Stimulated activated CD8-positive, alpha-beta memory T cell treated with anti-CD3 and anti-CD28 coated beads, Interleukin-2, amount 100 ng/mL, for 1 hour (primary cell): ENCODE results near the gene SLC22A15.
"Not testable (repeated sequence)": the region's sequence is repeated elsewhere in the genome, so short reads cannot be mapped to it uniquely, and the experiment has no call there.

Experiments used
- DNase-seq, 2 donors: peaks; one replicate each; pipeline ENCODE4 v3.0.0-alpha.2; 2020; ENCODE audit warnings: low read depth in 2 of 2

The SLC22A15 gene

DNA sequence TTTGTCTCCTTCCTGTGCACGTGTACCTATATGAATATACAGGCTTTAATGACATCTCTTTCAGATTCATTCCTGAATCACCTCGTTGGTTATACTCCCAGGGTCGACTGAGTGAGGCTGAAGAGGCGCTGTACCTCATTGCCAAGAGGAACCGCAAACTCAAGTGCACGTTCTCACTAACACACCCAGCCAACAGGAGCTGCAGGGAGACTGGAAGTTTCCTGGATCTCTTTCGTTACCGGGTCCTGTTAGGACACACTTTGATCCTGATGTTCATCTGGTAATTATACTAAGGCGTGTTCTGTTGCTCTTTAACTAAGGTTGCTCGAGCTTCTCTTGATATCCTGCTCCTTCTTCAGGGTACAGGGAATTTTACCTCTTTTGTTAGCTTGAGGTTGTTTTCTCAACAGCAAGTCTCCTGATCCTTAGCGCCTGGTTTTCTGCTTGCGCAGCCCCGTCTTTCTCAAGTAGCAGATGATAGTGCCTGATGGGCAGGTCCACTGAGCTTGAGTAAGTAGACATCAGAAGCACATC lies 55.1 kb downstream of the SLC22A15 start:
- DNase-seq: no peak

DNA sequence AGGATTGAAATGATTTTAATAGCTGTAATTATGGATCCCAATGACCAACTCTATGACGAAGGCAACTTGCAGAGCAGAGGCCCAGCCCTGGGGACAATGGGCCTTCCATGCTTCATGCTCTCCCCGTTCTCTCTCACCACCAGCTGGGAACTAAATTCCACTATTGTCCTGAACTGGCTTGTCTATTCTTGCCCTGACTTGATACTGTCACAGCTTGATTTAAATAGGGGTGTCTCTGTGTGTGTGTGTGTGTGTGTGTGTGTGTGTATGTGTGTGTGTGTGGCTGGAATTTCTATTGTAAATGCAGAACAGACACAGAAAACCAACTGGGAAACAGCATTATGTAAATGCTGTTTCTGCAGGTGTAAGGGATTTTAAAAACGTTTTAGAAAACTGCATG lies 57.0 kb downstream of the SLC22A15 start:
- no peak for DNase-seq

DNA sequence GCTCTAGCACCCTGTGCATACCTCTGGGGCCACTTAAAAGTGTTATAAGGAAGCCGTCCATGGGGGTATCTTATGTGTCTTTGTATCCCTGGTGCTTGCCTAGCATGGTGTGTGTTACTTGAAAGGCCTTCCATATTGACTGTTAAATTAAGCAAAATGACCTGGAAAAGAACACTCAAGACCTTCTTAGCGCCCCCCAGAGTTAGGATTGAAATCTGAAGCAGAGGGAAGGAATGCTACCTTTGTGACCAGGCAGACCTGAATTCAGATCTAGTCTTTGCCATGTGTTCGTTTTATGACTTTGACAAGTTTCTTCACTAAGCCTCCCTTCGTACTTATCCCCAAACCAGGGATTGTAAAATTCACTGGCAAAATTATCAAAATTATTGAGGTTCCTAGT lies 59.9 kb downstream of the SLC22A15 start:
- DNase-seq: no peak

DNA sequence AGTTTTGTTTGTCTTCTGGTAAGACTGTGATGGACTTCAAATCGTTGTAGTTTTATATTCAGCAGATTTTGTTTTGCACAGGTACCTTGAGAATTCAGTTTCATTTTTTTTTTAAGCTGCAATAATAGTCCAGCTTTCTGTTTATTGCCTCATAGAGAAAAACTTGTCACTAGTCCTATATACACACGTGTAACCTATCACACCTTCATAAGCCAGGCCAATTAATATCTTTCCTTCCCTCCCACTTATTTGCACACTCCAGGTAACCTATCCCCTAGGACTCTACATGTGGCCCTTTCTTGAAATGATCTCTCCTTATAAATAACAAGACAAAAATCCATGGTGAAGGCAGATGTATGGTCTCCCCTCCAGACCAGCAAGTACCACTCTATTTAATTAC lies 62.4 kb downstream of the SLC22A15 start:
- no peak for DNase-seq

DNA sequence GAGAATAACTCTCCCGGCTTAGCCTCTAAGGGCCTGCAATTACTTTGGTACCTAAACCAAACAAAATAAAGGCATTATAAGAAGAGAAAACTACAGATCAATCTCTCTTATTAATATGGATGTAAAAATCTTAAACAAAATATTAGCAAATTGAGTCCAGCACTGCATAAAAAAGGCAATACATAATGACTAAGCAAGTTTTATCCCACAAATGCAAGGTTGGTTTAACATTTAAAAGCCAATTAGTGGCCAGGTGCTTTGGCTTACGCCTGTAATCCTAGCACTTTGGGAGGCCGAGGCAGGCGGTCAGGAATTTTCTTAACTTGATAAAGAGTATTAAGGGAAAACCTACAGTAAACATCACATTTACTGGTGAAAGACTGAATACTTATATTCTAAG lies 67.8 kb downstream of the SLC22A15 start:
- no peak for DNase-seq

DNA sequence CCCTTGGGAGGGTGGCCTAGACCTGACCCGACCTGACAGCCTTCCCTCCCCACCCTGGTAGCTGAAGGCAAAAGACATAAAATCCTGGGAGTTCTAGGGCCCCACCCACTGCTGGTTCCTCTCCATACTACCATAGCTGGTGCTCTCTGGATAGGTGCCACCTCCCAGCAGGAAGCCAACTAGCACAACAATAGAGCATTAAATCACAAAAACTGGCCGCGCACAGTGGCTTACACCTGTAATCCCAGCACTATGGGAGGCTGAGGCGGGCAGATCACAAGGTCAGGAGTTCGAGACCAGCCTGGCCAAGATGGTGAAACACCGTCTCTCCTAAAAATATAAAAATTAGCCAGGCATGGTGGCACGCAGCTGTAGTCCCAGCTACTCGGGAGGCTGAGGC lies 70.6 kb downstream of the SLC22A15 start:
- DNase-seq: not testable (repeated sequence)

DNA sequence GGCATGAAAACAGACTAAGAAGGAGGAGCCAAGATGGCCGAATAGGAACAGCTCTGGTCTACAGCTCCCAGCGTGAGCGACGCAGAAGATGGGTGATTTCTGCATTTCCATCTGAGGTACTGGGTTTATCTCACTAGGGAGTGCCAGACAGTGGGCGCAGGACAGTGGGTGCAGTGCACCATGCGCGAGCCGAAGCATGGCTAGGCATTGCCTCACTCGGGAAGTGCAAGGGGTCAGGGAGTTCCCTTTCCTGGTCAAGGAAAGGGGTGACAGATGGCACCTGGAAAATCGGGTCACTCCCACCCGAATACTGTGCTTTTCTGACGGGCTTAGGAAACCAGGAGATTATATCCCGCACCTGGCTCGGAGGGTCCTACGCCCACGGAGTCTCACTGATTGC lies 75.6 kb downstream of the SLC22A15 start:
- not testable (repeated sequence) for DNase-seq

DNA sequence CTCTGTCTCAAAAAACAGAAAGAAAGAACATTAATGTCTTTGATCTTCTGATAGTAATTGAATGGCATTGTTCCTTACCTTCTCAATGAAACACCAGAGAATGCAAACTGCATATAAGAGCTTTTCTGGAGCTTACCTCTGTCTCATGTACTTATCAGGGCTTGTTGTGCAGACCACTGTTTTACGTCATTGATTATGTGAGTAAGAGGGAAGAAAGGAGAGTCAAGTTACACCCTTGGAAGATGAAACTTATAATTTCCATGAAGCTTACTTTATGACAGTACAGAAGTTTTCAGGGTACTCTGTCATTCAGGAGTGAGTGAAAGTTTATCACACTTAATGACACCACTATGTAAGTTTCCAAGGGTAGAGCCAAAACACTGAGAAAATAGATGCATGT lies 85.9 kb downstream of the SLC22A15 start:
- DNase-seq: no peak

DNA sequence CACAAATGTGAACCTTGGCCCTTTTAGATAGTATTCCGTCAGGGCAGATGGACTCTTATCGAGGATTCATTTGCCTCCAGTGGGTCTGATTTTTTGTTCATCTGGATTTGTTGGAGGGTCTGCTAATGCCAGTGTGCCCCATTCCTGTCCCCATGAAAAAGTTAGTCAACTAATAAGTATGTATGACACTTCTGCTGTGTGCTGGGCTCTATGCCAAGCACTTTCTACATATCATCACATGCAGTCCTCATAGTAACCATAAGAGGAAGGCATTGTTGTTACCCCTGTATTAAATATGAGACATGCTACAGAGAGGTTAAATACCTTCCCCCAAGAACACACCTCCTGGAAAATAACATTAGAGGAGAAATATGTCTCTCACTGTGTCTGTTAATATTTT lies 88.3 kb downstream of the SLC22A15 start:
- no peak for DNase-seq

DNA sequence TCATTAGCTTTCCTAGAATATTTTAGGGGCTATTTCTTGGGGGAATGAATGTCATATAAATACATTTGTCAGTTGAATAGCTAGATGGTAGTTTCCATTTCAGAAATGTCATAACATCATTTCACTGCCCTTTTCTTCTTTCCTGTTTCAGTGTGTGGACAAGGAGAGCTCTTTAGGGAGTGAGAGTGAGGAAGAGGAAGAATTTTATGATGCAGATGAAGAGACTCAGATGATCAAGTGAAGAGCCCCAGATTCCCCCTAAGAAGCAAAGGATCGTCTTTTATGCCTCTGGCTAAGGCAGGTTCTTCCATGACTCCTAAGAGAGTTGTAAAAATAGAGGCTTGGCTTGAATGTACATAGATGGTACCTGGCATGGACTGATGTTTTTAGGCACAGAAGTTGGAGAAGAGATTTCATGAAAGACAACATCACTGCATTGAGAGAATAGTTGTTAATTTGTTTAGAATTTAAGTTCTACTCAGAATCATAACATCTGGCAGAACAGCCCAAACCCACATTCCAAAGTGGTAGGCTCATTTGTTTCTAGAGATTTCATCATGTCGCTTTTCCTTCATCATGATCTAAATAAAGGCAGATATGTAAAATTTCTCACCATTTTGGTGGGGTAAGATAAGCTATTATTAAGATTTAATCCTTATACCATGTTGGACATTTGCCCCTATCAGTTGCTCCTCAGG lies 90.7 kb downstream of the SLC22A15 start:
- DNase-seq: no peak

DNA sequence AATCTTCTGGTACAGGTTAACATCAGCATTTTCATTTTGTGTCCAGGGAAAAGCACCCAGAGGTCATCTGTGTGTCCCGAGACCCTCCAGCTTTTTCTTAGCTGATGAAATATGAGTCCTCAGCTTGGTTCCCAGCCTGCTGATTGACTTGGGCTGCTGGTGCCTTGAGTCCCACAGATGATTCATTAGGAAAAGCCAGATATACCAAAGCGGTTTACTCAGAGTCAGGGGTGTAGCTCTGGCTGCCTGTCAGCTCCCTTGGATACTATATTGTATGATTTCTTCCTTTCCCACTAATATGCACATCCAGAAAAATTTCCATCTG lies 91.2 kb downstream of the SLC22A15 start:
- no peak for DNase-seq

DNA sequence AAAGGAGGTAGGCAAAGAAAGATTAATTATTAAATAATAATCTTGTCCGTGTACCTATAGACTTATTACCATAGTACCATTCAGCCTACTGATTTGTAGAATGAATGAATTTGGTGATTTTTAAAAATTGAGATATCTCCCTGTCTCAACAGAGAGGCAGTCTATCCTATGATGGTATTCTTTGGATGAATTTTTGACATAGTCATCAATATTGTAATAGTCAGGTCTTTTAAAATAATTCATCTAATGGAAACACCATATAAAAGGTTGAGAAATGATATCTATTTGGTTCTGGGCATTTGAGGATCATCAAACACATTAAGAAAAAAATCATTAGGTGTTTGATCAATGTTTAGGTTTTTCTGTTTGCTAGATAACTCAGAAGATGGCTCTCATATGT lies 99.3 kb downstream of the SLC22A15 start:
- DNase-seq: no peak

DNA sequence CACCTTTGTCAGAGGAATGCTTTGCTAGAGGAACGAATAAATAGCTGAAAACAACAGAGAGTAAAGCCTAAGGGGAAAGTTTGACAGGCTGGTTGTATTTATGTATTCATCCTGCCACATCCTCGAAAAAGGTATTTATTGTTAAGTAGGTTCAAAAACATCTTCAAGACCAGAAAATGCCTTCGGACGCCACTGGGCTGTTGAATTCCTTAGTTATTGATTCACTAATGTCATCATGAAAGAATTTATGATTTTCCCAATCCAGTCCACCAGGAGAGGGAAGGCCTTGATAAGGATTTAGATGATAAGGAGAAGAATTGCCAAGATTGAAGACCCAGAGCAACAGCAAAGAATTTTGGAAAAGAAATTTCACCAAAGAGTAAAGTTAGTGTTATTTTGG lies 99.7 kb downstream of the SLC22A15 start:
- no peak for DNase-seq

DNA sequence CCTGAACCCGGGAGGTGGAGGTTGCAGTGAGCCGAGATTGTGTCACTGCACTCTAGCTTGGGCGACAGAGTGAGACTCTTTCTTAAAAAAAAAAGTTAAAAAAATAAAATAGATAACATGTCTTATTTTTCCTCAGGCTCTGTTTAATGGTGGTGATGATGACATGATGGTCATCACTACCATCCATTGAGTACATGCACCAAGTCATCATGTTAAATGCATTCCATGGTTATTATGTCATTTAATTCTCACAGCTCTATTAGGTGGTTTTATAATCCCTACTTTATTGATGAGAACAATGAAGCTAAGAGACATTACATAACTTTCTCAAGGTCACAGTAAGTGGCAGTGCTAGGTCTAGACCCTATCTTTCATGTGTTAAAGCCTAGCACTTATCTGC lies 100.5 kb downstream of the SLC22A15 start:
- no peak for DNase-seq

DNA sequence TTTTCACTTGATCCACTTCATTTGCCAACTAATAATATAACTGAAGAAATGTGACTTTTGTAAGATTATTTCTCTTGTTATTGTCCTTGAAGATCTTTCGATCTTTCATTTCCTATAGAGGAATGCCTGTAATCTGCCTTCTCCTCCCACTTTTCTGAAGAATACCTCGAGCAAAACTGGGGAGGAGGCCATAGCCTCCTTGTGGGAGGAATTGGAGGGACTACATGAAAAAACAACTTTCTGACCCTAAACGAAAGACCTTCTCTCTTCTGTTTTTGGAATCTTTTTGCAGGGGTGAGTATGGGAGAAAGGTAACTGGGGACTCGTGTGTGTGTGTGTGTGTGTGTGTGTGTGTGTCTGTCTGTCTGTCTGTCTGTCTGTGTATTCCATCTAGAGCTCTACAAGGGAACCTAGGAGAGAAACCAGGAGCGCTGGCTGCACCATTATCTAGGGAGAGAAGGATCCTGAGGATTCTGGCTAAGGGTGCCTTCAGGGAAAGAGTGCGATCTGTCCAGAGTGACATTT lies 102.4 kb downstream of the SLC22A15 start:
- DNase-seq: no peak

DNA sequence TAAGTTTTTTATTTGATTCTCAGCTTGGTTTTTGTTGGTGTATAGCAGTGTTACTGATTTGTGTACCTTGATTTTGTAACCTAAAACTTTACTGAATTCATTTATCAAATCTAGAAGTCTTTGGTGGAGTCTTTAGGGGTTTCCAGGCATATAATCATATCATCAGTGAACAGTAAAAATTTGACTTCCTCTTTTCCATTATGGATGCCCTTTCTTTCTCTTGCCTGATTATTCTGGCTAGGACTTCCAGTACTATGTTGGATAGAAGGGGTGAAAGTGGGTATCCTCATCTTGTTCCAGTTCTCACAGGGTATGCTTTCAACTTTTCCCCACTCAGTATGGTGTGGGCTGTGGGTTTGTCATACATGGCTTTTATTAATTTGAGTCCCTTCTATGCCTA lies 111.3 kb downstream of the SLC22A15 start:
- no peak for DNase-seq

DNA sequence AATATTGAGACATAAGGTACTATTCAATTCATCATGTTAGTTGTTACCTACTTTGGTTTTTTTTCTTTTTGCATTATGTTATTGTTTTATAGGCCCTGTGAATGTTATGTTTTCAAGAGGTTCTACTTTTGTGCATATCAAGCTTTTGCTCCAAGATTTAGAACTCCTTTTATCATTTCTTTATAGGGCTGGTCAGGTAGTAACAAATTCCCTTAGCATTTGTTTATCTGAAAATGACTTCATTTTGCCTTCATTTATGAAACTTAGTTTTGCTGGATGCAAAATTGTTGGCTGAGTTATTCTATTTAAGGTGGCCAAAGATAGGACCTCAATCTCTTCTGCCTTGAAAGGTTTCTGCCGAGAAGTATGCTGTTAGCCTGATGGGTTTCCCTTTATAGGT lies 113.6 kb downstream of the SLC22A15 start:
- DNase-seq: no peak

DNA sequence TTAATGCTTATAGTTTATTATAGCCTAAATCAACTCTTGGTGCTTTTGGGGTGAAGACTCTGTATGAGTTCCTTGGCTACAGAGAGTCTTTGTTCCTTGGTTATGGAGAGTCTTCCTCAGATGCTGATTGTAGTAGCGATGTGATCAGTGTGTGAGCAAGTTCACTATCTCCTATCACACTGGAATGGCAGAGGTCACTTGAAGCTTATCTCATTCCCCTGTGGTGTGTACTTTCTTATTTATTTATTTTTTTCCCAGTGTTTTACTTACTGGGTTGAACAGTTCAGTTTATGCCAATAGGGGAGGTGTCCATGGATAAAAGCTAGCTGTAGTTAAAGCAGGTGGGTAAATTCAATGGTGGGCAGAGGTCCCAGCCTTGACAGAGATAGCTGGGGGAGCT lies 114.8 kb downstream of the SLC22A15 start:
- no peak for DNase-seq

DNA sequence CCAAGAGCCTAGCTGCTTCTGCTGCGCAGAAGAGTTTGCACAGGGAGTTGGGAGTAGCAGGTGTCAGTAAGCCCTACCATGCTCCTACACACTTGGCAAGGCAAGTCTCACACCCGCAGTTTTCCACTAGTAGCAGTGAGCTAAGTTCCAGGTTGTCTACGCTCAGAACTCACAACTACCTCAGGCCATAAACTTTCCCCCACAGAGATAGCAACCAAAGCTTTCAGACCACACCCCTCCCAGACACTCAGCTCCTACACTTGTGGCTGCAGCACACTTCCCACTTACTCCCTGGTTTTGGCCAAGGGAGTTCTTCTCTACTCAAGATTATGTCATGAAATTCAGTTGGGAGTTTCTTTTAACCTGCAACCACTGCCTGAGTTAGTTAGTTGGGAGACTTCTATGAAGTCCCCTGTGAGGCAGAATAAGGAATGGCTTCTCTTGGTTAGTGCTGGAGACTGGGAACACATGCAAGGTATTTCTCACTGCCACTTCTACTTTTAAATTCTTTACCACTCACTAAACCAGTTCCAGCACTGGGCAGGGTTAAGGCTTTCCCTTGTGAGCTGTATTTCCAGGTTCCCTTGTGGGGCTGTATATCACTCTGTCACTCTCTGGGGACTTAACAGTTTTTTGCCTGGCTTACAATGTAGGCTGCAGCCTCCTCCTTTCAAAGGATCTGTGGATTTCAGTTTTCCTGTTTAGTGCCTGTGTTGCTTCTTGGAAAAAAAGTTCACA lies 116.6 kb downstream of the SLC22A15 start:
- no peak for DNase-seq

DNA sequence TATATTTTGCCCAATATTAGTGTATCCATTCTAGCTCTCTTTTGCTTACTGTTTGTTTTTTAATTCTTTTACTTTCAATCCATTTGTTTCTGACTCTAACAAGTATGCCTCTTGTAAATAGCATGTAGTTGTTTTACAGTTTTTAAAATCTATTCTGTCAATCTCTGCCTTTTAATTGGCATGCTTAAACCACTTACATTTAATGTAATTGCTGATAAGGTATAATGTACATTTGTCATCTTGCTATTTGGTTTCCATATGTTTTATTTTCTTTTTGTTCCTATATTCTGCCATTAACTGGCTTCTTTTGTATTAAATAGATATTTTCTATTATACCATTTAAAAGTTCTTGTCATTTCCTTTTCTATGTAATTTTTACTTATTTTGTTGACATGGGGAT lies 118.7 kb downstream of the SLC22A15 start:
- DNase-seq: no peak

DNA sequence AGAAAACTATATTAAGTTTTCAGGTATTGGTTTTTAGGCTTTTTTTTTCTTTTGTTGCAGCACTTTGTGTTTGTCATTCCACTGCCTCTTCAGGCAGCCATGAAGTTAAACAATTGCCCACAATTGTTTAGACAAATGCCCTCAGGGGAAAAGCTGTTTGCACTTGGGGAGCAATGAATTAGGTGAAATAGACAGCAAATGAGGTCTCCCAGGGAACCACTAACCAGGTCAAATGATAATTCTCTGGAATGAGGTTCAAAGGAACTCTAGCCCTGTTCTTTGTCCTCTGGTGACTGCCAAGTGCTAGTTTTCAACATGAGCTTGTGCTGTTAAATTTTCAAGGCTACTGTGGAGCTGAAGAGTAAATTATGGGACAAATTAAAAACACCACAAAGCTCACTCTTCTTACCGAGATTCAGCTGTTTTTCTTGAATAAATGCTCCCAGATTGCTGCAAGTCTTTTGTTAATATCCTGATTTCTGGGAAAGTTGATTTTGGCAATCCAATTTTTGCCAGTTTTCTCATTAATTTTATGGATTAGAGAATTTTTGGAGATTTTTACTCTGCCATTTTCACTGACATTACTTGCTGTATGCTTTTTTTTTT lies 119.8 kb downstream of the SLC22A15 start:
- no peak for DNase-seq

DNA sequence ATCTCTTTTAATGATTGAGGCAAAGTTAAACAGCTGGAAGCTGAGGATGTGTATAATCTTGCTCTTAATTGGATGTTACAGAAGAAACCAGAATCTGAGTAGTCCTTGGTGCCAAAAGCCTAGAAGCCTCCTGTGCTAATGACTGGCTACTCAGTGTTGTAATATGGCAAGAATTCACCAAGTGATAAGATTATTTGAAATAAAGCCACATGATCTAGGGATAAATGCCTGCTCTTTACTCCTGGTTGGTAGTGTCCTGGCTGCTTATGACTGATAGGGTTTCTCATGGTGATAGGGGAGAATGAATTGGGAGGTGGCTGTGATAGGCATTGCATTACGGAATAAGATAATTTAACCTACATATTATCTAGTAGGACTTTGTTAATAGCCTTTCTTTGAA lies 121.3 kb downstream of the SLC22A15 start:
- DNase-seq: no peak

DNA sequence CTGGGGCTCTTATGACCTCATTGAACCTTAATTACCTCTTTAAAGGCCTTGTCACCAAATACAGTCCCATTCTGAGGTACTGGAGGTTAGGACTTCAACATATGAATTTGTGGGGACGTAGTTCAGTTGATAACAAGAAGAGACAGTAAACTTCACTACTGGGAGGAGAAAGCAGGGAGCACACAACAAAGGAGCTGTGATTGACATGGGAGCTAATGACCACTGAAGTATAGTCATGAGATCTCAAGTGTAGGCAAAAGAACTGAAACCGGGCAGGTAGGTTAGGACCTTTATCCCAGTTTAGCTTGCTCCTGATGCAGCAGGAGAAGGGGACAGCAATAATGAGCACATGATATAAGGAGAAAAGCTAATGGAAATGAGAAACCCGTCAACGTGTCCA lies 123.1 kb downstream of the SLC22A15 start:
- DNase-seq: no peak
